ENCODE results near the gene FPR3.

- TF ChIP-seq, protein P1, sequence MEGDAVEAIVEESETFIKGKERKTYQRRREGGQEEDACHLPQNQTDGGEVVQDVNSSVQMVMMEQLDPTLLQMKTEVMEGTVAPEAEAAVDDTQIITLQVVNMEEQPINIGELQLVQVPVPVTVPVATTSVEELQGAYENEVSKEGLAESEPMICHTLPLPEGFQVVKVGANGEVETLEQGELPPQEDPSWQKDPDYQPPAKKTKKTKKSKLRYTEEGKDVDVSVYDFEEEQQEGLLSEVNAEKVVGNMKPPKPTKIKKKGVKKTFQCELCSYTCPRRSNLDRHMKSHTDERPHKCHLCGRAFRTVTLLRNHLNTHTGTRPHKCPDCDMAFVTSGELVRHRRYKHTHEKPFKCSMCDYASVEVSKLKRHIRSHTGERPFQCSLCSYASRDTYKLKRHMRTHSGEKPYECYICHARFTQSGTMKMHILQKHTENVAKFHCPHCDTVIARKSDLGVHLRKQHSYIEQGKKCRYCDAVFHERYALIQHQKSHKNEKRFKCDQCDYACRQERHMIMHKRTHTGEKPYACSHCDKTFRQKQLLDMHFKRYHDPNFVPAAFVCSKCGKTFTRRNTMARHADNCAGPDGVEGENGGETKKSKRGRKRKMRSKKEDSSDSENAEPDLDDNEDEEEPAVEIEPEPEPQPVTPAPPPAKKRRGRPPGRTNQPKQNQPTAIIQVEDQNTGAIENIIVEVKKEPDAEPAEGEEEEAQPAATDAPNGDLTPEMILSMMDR (IDR thresholded peaks at IDR 0.05; ENCODE audit: insufficient read depth, low read depth, low read length) = no peak
- TF ChIP-seq EZH2 (IDR thresholded peaks at IDR 0.05; ENCODE audit: insufficient read depth, low read length) = no peak
Measured at GRCh38 chr19:51799774-51800472, 5.0 kb downstream of the FPR3 start.

All from astrocyte (in vitro differentiated cells and primary cell).